Colon (tissue), 2 donors: ENCODE results near the gene BST1.
"Not testable (repeated sequence)": the region's sequence is repeated elsewhere in the genome, so short reads cannot be mapped to it uniquely, and the experiment has no call there.

Experiments
- FAIRE-seq: peaks from 2 replicates; lab custom pipeline; 2012; peaks lifted over from hg19 to GRCh38; lab: Jason Lieb, UNC
- donor health status: control.
- donor health status: control.

BST1 gene

GRCh38 chr4:15712214-15712613, 9.3 kb downstream of the BST1 start:
- no peak for FAIRE-seq

- no peak for FAIRE-seq
Observed at GRCh38 chr4:15714141-15714540, 11.3 kb downstream of the BST1 start.

- no peak for FAIRE-seq
Observed at GRCh38 chr4:15714646-15715435, 12.0 kb downstream of the BST1 start.

- no peak for FAIRE-seq
Observed at GRCh38 chr4:15716115-15716514, 13.2 kb downstream of the BST1 start.

GRCh38 chr4:15717086-15717485, 14.2 kb downstream of the BST1 start:
- FAIRE-seq, result no peak

- no peak for FAIRE-seq
Observed at GRCh38 chr4:15717657-15718416, 15.0 kb downstream of the BST1 start.

GRCh38 chr4:15718465-15718864, 15.6 kb downstream of the BST1 start:
- FAIRE-seq, result no peak

GRCh38 chr4:15718959-15719358, 16.1 kb downstream of the BST1 start:
- no peak for FAIRE-seq

- no peak for FAIRE-seq
Observed at GRCh38 chr4:15719506-15719905, 16.6 kb downstream of the BST1 start.

GRCh38 chr4:15720851-15721250, 18.0 kb downstream of the BST1 start:
- no peak for FAIRE-seq

- FAIRE-seq, result no peak
Observed at GRCh38 chr4:15725608-15726007, 22.7 kb downstream of the BST1 start.

GRCh38 chr4:15729910-15730533, 27.2 kb downstream of the BST1 start:
- FAIRE-seq, result peak; percentile 45

GRCh38 chr4:15733061-15733460, 30.2 kb downstream of the BST1 start:
- not testable (repeated sequence) for FAIRE-seq

GRCh38 chr4:15735536-15735935, 32.7 kb downstream of the BST1 start:
- FAIRE-seq, result no peak

GRCh38 chr4:15736514-15737050, 33.7 kb downstream of the BST1 start:
- no peak for FAIRE-seq

- FAIRE-seq, result no peak
Observed at GRCh38 chr4:15737255-15737654, 34.4 kb downstream of the BST1 start.

- no peak for FAIRE-seq
Observed at GRCh38 chr4:15738877-15739276, 36.0 kb downstream of the BST1 start.

GRCh38 chr4:15740764-15741404, 38.0 kb downstream of the BST1 start:
- FAIRE-seq, result no peak

GRCh38 chr4:15742083-15742582, 39.3 kb downstream of the BST1 start:
- no peak for FAIRE-seq

GRCh38 chr4:15742637-15743036, 39.8 kb downstream of the BST1 start:
- no peak for FAIRE-seq

GRCh38 chr4:15744016-15744545, 41.2 kb downstream of the BST1 start:
- no peak for FAIRE-seq

- no peak for FAIRE-seq
Observed at GRCh38 chr4:15746110-15746509, 43.2 kb downstream of the BST1 start.
